ENCODE measurements around the gene PRSS50.
"Not testable (repeated sequence)": the region's sequence is repeated elsewhere in the genome, so short reads cannot be mapped to it uniquely, and the experiment has no call there.

PRSS50 gene

DNA sequence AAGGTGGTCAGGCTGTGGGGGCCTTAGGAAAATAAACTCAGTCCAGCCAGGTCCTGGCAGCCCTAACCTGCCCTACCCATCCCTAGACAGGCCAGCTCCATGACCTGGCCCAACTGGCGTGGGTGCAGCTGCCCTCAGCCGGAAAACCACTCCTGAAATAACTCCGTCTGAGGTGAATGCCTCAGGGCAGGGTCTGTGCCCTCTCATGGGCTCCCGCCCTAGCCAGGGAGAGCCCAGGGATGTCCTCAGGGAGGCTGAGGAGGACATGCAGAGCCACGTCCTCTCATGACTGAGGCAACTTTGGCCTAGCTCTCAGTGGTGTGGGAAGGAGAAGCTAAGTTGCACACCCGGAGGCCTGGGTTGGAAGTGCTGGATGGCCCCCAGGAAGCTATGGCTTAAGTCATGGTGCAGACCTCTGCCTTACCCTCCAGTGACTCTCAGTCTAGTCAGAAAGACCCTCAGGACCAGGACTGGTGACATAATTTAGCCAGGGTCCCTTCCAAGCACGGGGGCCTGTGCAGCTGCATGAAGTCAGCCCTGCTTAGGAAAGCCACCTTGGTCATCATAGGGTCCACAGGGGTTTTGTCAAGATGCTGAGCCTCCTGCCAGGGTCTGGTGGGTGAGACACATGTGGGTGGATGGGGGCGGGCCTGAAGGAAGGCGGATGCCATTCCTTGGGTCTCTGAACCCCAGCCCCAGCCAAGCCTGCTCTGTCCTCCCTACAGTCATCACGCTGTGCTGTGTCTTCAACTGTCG lies 9.1 kb downstream of the PRSS50 start:
- DNase-seq (ENCODE audit: low spot score): no peak

DNA sequence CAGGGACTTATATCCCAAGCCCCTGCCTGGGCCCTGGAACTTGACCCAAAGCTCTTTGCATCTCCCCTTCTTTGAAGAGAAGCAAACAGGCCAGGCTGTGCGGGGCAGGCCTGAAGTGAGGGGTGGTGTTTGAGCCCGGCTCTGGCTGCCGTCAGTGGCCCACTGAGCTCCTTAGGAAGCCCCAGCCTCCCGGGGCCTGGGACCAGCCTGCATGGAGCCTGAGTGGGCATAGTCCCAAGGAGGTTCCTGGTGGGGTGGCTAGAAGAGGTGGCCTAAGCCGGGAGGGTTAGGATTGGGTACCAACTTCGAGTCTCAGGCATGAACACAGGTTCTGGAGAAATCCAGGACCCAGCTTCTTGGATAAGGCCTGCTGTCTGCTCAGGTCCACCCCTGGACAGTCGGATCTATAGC lies 10.1 kb downstream of the PRSS50 start:
- no peak for DNase-seq (ENCODE audit: low spot score)

DNA sequence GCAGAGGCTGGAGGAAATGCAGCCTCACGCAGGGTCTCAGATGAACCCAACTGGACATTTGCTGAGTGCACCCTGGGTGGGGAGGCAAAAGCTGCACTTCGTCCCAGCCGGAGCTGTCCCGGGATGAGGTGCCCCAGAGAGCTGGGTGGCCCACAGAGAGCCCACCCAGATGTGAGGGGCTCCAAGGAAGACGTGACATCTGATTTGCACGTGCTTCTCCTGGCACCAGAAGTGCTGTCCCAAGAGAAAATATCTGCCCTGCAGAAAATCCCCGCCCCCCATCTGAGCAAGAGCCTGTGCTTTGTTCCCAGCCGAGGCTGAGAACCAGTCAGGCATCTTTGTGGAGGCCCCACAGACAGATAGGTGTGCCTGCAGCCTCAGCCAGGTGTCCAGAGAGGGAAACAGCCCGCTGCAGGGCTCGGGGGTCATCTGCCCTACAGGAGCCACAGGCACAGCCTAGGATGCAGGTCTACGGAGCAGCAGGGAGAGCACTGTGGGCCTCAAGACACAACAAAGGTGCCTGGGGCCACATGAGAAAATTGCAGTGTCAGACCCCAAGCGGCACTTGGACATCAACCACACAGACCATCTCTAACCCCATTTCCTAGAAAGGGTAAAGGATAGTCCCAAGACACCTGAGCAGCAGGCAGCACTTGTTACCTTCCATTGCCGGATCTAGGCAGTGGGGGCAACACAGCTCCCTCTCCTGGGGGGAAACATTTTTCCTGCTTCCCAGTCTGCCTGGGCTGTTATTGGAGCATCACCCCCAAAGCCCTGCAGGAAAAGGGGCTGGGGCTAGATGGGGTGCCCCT lies 10.7 kb downstream of the PRSS50 start:
- no peak for DNase-seq (ENCODE audit: low spot score)

DNA sequence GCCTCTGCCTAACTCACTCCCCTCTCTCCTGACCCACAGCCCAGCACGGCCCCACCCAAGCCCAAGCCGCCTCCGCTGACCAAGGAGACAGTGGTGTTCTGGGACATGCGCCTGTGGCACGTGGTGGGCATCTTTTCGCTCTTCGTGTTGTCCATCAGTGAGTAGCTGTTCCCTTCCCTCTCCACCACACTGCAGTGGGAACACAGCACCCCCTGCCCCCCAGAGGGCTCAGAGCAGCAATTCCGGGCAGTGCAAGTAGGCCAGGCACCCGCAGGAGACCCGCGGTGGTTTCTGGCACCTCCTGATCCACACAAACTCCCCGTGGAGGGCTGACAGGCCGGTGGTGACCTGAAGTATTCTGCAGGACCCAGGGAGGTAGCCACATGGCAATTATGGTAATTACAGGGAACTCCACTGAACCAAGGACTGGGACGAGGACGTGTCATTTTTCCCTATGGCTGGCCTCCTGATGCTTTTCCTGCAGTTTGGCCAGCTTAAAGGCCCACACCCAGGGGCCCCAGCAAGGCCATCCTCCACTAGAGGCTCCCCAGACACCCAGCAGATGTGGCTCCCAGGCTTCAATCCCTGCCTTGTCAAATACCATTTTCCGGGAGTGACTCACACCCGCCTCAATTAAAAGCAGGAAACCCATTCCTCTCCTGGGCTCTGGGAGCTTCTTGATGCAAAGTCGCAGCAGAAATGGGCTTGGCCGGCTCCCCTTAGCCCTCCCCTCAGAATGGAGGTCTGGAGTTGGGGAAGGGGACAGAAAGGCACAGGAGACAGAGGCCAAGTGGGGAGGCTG lies 11.7 kb downstream of the PRSS50 start:
- DNase-seq (ENCODE audit: low spot score): no peak

DNA sequence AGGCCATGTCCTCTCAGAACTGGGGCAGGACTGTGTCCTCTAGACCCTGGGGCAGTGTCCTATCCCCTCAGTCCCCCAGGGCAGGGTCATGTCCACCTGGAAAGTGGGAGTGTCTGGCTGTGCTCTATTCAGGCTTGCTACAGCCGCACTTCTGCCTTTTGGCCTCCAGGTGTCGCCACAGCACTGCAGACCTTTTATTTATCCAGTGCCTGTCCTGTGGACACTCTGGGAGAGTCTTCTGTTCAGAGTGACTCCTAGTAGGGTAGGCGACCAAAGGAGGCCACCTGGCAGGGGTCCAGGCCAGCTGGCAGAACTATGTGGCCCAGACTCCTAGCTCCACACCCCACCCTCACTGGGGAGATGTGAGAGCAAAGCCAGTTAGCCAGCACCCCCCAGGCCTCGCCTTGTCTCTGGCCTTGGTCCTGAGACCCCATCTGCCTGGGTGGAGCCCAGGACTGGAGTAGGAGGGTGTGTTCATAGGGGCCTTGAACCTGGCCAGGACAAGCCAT lies 12.6 kb downstream of the PRSS50 start:
- DNase-seq (ENCODE audit: low spot score): peak; percentile 85

DNA sequence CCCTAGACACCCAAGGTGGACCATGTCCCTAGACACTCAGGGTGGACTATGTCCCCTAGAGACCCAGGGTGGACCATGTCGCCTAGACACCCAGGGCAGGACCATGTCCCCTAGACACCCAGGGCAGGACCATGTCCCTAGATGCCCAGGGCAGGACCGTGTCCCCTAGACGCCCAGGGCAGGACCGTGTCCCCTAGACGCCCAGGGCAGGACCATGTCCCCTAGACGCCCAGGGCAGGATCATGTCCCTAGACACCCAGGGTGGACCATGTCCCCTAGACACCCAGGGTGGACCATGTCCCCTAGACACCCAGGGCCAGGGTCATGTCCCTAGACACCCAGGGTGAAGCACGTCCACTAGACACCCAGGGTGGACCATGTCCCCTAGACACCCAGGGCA lies 13.3 kb downstream of the PRSS50 start:
- not testable (repeated sequence) for DNase-seq (ENCODE audit: low spot score)

DNA sequence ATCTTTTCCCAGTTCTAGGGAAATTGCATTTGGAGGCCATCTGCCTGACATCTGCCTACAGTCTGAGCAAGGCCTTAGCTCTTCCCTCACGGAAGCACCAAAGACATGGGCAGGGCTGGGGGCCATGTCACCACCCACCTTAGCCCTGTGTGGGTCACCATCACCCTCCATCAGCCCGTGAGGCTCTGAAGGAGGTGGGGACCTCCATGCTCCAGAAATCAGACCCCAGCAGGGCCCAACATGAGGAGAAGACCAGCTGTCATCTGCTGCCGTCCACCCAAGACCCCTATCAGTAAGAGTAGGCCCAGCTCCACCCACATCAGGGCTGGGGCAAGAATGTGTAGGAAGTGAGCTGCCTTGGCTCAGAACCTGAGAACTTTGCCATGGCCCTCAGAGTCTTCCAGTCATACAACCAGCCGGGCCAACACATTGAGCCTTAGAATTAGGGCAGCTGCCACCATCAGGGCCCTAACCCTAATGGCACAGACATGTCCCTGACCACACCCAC lies 14.6 kb downstream of the PRSS50 start:
- DNase-seq (ENCODE audit: low spot score): no peak

DNA sequence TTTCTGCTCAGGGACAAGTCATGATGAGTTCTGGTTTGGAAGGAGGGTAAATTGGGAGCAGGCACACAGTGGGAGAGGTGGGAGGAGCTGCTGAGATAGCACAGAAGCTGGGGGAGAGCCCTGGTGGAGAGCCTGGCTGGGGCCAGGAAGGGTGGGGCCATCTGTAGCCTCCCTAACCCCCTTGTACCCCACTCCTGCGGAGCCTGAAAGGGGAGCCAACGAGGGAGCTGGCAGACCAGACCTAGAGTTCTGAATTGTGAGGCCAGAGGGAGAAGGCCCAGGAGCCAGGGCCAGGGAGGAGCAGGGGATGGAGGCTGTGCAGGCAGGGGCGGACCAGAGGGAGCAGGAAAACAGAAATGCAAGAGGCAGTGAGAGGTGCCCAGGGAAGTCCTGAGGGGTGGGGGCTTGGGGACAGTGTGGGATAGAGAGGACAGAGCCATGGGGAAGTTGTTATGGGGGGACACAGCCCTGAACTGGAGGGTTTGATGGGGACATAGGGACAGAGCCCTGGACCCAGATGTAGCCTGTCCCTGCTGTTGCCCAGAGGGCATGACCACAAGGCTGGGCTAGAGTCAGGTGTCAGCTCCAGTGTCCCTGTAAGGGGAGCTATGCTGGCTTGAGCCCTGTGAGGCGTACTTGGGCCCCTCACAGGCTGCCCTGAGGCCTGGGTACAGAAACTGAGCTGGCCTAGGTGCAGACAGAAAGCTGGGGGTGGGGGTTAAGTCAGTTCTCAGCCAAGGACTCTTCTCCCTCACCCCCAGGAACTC lies 15.2 kb downstream of the PRSS50 start:
- DNase-seq (ENCODE audit: low spot score): no peak

DNA sequence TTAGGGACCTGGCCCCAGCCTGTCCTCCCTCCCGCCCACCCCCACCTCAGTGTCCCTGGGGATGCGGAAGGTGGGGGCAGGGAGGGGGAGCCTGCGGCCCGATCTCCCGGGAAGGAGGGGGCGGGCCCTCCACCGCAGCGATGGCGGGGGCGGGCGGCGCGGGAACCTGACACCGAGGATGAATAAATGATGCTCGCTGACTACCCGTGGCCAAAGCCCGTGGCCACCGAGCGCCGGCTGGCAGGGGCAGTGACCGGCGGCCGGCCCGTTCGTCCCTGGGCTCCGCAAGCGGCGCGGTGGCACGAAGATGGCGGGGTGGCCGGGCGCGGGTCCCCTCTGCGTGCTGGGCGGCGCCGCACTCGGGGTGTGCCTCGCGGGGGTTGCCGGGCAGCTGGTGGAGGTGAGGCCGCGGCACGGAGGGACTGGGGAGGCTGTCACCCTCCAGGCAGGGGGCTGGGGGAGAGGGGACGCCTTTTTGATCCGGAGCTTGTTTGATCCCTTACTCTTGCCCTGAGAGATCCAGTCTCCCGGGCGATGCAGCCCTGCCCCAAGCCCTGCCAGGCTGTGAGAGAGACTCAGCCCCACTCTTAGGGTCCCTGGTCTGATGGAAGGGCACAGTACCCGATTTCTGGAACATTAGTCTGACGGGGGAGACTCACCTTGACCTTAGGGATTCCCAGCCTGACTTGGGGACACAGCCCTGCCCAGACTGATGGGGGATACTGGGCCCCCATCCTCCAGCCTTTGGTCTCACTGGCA lies 16.3 kb downstream of the PRSS50 start, which contains the start of gene TMIE:
TMIE (plus strand) TSS at position 212 of the 759 bp plus-strand sequence; CDS start at position 308, 96 bp downstream.
- DNase-seq (ENCODE audit: low spot score): peak; percentile 62

DNA sequence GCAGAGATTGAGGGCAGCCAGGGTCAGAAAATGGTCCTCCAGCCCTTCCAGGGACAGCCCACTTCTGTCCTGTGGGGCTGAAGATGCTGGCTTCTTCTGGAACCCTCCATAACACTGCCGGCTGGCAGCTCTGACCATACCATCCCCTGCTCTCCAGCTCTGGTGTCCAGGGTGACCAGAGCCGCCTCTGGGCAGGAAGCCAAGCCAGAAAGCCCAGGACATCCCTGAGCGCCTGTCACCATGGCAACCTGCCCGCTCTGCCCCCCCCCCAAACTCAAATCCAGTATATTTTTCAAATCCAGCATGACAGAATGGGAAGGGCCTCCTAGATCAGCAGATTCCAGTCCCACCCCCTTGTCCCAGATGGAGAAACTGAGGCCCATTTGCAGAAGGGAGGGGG lies 16.9 kb downstream of the PRSS50 start:
- no peak for DNase-seq (ENCODE audit: low spot score)

DNA sequence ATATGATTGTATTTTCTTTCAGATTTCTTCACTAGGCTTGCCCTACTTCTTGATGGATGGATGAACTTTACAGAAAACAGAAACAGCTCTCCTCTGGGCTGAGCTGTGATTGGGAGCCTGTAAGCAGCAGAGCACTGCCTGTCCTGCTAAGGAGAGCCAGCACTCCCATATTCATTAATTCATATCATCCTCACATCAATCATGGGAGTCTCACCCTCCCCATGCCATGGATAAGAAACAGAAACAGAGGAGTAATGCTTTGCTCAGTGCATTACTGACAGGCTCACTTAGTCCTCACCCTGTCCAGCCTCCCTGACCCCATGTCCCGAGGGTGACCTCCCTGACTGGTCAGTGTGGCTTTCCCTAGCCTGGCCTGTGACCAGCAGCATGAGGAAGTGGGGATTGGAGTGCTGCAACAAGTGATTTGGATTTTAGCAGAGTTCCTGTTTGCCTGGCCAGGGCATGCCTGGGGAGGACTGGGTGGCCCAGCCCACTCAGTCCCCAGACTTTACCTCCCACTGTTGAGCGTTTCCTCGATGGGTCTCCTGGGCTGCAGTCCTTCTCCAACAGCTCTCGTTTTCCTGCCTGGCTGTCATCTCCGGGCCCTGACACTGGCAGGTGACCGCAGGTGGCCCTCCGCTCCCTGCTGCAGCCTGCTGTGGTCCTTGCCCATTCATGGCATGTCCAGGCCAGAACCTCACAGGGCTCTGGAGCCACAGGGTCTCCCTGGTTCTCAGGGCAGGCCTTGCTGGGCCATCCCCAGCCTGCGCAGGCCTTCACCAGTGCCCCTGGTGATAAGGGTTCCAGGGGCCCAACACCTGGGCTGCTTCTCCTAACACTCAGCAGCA lies 17.8 kb downstream of the PRSS50 start:
- no peak for DNase-seq (ENCODE audit: low spot score)

DNA sequence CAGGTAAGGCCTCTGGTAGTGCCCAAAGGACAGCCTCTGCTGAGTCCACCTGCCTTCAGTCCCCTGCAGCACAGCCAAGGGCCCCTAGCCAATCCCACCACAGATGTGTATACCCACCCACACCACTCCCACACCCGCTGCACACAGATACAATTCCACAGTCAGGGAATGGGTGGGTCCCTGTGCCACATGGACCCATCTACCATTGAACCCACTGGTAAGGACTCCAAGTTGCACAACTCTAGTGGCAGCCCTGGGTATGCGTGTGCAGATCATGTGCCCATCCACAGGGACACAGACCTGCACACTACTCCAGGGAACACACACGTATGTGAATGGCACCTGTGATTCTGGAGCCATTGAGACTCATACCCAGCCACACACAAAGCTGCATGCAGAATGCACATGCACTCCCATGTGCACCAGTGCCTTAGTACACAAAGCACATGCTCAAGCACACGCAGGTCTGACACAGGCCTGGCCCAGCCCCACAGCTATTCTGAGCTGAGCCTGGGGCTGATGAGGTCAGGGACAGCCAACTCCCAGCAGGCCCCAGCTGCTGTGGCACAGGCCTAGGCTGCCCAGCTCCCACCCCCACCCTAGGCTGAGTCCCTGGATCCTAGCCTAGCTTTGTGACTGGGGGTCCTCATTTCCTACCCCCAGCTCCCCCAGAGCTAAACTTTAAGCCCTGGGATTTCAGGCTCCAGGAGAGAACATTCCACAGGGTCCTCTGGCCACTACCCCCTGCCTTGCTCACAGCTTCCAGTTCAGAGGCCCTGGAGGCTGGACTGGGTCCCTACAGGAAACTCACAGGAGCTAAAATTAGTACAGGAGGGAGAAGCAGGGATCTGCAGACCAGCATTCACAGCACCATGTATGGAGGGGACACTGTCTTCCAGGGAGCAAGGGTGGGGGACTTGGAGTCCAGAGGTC lies 21.4 kb downstream of the PRSS50 start:
- no peak for DNase-seq (ENCODE audit: low spot score)

DNA sequence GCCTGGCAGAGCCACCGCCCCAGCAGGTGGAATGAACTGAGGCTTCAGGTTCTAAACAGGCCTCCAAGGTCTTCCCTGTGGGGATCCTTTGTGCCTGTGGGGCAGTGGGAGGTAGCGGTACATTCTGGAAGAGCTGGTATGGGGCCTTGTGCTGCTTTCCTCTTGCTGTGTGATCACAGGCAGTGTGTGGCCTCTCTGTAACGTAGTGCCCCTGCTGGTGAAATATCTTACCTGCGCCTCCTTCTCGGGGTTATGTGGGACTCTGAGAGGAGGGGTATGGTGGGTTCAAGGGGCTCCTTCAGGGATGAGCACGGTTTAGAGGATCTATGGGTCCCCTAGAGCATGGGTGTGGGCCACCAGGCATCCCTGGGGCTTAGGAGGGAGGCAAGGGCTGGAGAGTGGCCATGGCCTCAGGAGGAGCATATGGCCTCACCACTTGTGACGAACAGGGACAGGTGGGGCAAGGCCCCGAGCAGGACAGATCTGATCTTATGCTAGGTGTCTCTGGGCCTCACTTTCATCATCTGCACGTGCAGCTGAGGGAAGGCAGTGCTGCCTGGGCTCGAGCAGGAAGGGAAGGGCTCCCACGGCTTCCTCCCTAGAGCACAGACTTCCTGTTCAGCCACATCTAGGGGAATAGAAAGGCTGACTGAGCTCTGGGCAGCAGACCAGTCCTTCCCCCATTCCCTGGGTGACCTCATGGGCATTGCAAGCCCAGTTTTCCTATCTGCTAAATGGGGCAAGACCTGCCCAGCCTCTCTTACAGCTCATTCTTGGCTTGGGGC lies 22.3 kb downstream of the PRSS50 start:
- peak; percentile 69 for DNase-seq (ENCODE audit: low spot score)

DNA sequence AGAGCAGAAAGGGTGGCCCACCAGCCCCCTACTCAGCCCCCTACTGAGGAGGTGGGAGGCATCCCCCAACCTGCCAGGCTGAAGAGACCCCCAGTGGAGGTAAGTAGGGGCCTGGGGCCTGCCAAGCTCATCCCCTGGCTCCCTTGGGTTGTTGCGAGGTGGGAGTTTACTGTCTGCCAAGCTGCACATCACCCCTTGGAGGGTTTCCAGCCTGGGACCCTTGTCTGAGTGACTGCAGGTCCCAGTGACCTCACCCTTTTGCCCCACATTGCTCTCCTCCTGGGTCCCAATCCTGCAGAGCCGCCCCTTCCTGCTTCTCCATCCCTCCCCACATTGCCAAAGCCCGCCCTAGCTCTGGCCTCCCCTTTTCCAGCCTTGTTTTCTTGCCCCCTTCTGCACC lies 23.1 kb downstream of the PRSS50 start:
- no peak for DNase-seq (ENCODE audit: low spot score)

DNA sequence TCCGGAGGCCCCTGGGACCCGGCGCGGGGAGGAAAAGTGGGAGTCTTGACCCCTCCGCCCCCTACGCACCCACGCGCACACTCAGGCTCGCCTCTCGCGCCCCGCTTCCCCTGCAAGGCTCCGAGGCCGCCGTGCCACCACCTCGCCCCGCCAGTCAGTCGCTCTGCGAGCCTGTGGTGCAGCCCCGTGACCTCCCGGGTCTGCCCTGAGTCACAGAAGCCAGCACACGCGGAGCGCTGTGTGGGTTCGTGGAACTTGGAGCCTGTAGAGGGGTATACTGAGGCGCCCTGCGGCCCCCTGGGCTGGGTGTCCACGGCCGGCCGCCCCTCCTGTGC lies 23.8 kb downstream of the PRSS50 start:
- no peak for DNase-seq (ENCODE audit: low spot score)

DNA sequence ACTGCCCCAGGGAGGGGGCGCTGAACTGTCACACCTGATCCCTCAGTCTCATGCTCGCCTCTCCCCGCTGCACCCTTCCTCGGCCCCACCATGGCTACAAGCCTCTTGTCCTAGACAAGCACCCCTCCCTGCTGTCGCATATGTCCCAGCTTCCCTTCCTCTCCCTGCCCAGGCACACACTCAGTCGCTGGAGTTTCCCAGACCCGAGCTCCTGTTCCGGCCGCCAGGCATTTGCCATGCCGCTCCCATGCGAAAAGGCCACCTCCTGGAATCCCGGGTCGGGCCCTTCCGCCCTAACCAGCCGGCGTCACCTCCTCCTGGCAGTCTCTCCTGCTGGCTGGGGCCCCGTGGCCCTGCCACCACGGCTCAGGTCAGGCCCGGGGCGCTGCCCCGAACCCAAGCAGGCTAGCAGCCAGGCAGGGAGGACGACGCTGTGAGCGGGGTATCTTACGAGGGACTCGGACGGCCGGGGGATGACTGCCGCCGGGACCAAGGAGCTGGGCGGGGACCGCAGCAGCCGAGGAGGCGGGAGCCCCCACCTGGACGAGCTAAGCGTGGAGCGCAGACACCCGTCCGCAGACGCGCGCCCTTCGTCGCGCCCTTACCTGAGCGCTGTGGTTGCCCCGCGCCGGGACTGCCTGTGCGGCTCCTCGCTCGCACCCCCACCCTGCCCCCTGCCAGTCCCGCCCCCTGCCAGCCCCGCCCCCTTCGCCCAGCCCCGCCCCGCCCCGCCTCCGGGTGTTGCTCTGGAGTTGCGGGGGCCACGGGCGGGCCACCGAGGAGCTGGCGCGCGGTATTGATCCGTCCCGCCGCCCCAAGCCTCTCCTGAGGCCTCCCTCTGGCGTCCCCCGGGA lies 24.4 kb downstream of the PRSS50 start, which contains the start of gene ALS2CL:
ALS2CL (minus strand) TSS at position 642 of the 854 bp plus-strand sequence. CDS start 4,239 bp downstream, outside the sequence.
- peak; percentile 75 for DNase-seq (ENCODE audit: low spot score)

DNA sequence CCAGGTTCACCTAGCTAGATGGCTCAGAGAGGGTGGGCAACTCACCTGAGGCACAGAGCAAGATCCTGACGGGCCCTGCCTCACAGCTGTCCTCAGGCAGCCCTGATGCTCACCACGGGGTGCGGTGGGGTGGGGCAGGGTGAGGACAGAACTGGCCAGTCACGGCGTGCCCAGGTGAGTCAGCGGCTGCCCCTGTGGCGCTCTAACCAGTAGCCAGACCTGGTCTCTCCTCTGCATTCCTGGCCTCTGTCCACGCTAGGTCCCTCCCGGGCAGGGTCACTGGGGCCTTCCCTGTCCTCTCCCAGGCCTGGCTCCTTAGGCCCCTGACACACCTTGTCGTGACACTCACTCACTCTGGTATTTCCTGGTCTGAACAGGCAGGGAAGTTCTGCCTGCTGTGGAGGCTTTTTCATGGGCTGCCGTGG lies 25.1 kb downstream of the PRSS50 start:
- no peak for DNase-seq (ENCODE audit: low spot score)

Data from ecto neural progenitor cell (in vitro differentiated cells).